ENCODE results near the gene P2RY6. TPM values are rescaled to one million over a fixed set of nuclear protein-coding genes. Genes with fewer than 3 reads are reported as not detected.

The P2RY6 gene
- total and polyA plus RNA-seq, 2 of the 8 experiments (the other 6 are each of a cell fraction or from before 2014, with no cell fraction given): 0.15 TPM; not detected in 1

DNA sequence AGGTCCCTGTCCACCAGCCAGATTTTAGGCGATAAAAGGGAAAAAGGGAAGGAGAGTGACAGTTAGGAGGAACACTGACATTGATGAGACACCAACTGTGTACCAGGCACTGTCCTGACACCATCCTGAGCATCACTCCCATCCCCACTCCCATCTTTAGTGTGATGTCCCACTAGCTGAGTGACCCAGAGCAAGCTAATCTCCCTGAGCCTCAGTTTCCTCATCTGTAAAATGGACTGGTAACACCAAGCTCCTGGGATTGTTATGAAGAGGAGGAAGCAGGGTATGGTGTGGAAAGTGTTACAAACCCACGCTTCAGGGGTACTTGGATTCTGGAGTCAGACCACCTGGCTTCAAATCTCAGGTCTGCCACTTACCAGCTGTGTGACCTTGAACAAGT, 8.5 kb upstream of the P2RY6 start:
- no peaks in the 10 kb centered on the region for H3K36me3 ChIP-seq (ENCODE audit: control insufficient read depth in 2 of 4, insufficient read depth in 4 of 4, low read length in 3 of 4)
- H2BK15ac ChIP-seq (ENCODE audit: low read length): no peak overlapping the region
- H2AK5ac ChIP-seq (ENCODE audit: low read depth, low read length): no peak overlapping the region
- peaks cover 0 to 5% (median 0%) of the 10 kb centered on the region in 4 experiments; a peak in 2 of 7 replicates for H3K4me1 ChIP-seq (replicated peaks in 1 of 4; ENCODE audit: control insufficient read depth in 3 of 4, insufficient read depth in 4 of 4, low read length in 3 of 4)
- CTCF ChIA-PET (ENCODE audit: partially characterized antibody): interaction anchor here (1.0 to 16.5 kb wide), 5 partner anchors 11 to 81 kb away, joined by 3 to 173 read pairs (median 10); no protein-coding TSS in a partner anchor
- peaks cover 0 to 1% of the 10 kb centered on the region in 2 experiments for H4K20me1 ChIP-seq (replicated peaks in 1 of 2; ENCODE audit: control insufficient read depth in 1 of 2, insufficient read depth in 2 of 2, low read length in 2 of 2)
- FAIRE-seq: no peak
- H2AFZ ChIP-seq (ENCODE audit: low read length): no peak overlapping the region
- TF ChIP-seq KDM1A (IDR thresholded peaks at IDR 0.05; ENCODE audit: borderline replicate concordance, low read length) (peak; percentile 44; the same call in 1 of the 2 replicates), ATF2 (IDR thresholded peaks at IDR 0.05; ENCODE audit: low read length) (no peak), BRCA1 (IDR thresholded peaks at IDR 0.05; ENCODE audit: low read depth, low read length) (no peak)
- no peak overlapping the region for H3K56ac ChIP-seq (replicated peaks; ENCODE audit: insufficient read length, low read depth, low read length)
- peaks cover 0 to 13% (median 13%) of the 10 kb centered on the region in 4 experiments; a peak in 5 of 7 replicates for H3K27me3 ChIP-seq (replicated peaks in 1 of 4; ENCODE audit: control insufficient read depth in 3 of 4, extremely low read depth in 1 of 4, insufficient read depth in 3 of 4, low read length in 3 of 4)
- DNase-seq (ENCODE audit: low read depth in 1 of 2, low spot score in 2 of 2): no peak
- H3K4me3 ChIP-seq (ENCODE audit: extremely low read depth in 1 of 4, insufficient read depth in 2 of 4, low read depth in 3 of 4, low read length in 4 of 4): no peak overlapping the region
- no peak overlapping the region; a peak in 1 of 4 replicates for H3K4me2 ChIP-seq (ENCODE audit: insufficient read depth in 1 of 2, low read depth in 2 of 2, low read length in 2 of 2)
- H2BK120ac ChIP-seq (replicated peaks; ENCODE audit: low read depth, low read length): no peak overlapping the region
- no peak overlapping the region for H3K27ac ChIP-seq (ENCODE audit: low read depth, low read length)
- H3K9me3 ChIP-seq (ENCODE audit: insufficient read depth in 2 of 2, low read depth in 1 of 2, low read length in 1 of 2): no peaks in the 10 kb centered on the region
- no peak overlapping the region for H2BK5ac ChIP-seq (ENCODE audit: low read depth, low read length)
- WGBS, 2 experiments (ENCODE audit: extremely low coverage in 1 of 2, insufficient coverage in 1 of 2, insufficient read length in 1 of 2, insufficient replicate concordance in 2 of 2, low coverage in 1 of 2, low lambda C conversion rate in 2 of 2, missing lambda C conversion rate in 1 of 2): 73% methylated on average over 2 of the region's 2 CpGs; no CpG with 5 or more reads in 1 of the 2 experiments
- H4K5ac ChIP-seq (ENCODE audit: insufficient read length, low read depth, low read length): no peak overlapping the region
- H3K23me2 ChIP-seq (ENCODE audit: low read depth, low read length): no peaks in the 10 kb centered on the region; the same call in 1 of the 2 replicates
- no peaks in the 10 kb centered on the region for H3K79me2 ChIP-seq (ENCODE audit: control insufficient read depth in 1 of 2, insufficient read depth in 2 of 2, low read length in 2 of 2)
- POLR2A ChIA-PET (ENCODE audit: partially characterized antibody): no interaction called here
- H3K4ac ChIP-seq (replicated peaks; ENCODE audit: insufficient read length, low read depth, low read length): no peak overlapping the region
- H4K91ac ChIP-seq (replicated peaks; ENCODE audit: insufficient read length, low read length): no peak overlapping the region
- H3K79me1 ChIP-seq (ENCODE audit: low read depth, low read length): 0 out of 2 replicates have a peak, but pooled peaks cover under 1% of the 10 kb centered on the region
- H2BK12ac ChIP-seq (ENCODE audit: low read depth, low read length): no peak overlapping the region
- no peak overlapping the region for H3K14ac ChIP-seq (ENCODE audit: insufficient read length)
- no peak overlapping the region for H3K18ac ChIP-seq (ENCODE audit: extremely low read depth, low read length)
- no peak overlapping the region for H3K9ac ChIP-seq (replicated peaks in 1 of 4; ENCODE audit: extremely low read depth in 1 of 4, low read depth in 3 of 4, low read length in 3 of 4)
- H2BK20ac ChIP-seq (ENCODE audit: low read length): no peak overlapping the region
- no peak overlapping the region for H4K8ac ChIP-seq (ENCODE audit: extremely low read depth, insufficient read depth, low read length)
- H3K23ac ChIP-seq (ENCODE audit: insufficient read length): no peak overlapping the region

Data from H1 (cell line).